ENCODE data around the gene ANHX.
"Not testable (repeated sequence)": the region's sequence is repeated elsewhere in the genome, so short reads cannot be mapped to it uniquely, and the experiment has no call there.

The ANHX gene

DNA sequence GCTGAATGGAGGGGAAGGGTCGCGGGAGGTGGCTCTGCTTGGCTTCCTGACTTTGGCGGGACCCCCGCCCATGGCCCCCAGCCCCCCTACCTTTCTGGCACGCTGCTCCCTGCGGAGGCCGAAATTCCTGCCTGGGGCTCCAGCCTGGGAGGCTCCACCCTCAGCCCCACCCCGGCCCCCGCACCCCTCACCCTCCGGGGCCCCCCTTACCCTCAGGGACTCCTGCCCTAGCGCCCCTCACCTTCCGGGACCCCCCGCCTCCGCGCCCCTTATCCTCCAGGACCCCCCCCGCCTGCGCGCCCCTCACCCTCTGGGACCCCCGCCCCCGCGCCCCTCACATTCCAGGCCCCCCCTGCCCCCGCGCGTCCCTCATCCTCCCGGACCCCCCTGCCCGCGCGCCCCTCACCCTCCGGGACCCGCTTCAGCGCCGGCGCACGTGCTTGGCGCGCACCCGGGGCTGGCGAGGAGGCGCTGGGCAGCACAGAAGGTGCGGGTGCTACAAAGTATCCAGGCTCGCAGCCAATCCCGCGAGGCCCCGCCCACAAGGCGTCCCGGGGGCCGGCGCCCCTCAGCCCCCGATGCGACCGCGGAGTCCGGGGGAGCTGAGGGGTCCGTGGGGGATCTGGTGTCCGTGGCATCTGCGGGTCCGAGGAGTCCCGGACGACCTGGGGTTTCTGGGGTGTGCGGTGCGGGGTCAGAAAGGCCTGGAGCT is at the start of gene ANHX:
Gene ANHX, minus strand, starts transcription at position 477 of the 712 bp plus-strand sequence. CDS start 1,521 bp downstream, outside the sequence.
- H3K9me3 ChIP-seq (replicated peaks in 1 of 11), result peaks cover 88 to 98% (median 97%) of the 10 kb centered on the region in 11 experiments
- no peaks in the 10 kb centered on the region for H4K20me1 ChIP-seq
- no peaks in the 10 kb centered on the region for H3K4me1 ChIP-seq
- H3K4me2 ChIP-seq, result no peak within 1 kb of the TSS
- no peaks in the 10 kb centered on the region for H3K27me3 ChIP-seq
- no peak within 1 kb of the TSS for H3K27ac ChIP-seq
- H3K36me3 ChIP-seq, result no peaks in the 10 kb centered on the region
- no peak for TF ChIP-seq Cebpa-rat (IDR thresholded peaks at IDR 0.05)
- H3K9ac ChIP-seq, result no peak within 1 kb of the TSS
- H3K4me3 ChIP-seq, result no peak within 1 kb of the TSS; a peak in 1 of 20 replicates

DNA sequence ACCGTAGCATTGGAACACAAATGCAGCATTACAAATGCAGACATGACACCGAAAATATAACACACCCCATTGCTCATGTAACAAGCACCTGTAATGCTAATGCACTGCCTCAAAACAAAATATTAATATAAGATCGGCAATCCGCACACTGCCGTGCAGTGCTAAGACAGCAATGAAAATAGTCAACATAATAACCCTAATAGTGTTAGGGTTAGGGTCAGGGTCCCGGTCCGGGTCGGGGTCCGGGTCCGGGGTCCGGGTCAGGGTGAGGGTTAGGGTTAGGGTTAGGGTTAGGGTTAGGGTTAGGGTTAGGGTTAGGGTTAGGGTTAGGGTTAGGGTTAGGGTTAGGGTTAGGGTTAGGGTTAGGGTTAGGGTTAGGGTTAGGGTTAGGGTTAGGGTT is 29.0 kb upstream of the ANHX start:
- not testable (repeated sequence) for H3K27me3 ChIP-seq, H3K4me1 ChIP-seq, H3K4me3 ChIP-seq, H3K4me2 ChIP-seq, H4K20me1 ChIP-seq, H3K9ac ChIP-seq, H3K36me3 ChIP-seq, H3K27ac ChIP-seq
- H3K9me3 ChIP-seq (replicated peaks in 1 of 11), result peaks cover 9 to 24% (median 16%) of the 10 kb centered on the region in 11 experiments

DNA sequence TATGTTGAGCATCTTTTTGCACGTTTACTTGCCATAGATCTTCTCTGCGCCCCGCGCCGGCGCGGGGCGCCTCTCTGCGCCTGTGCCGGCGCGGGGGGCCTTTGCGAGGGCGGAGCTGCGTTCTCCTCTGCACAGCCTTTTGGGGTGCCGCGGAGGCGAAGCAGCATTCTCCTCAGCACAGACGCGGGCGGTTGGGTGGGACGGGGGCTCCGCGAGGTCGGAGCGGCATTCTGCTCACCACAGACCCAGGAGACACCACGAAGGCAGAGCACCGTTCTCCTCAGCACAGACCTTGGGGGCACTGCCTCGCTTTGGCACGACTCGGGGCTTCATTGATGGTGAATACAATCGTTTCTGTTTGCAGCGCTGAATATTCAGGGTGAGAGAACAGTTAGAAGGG is 28.5 kb upstream of the ANHX start:
- Histone ChIP-seq H3K27me3 (no peaks in the 10 kb centered on the region), H3K9me3 (replicated peaks in 1 of 11) (peaks cover 14 to 29% (median 21%) of the 10 kb centered on the region in 11 experiments), H3K4me1 (no peaks in the 10 kb centered on the region), H3K4me3 (no peak overlapping the region), H3K27ac (no peak overlapping the region), H3K4me2 (no peak overlapping the region), H3K36me3 (no peaks in the 10 kb centered on the region), H3K9ac (no peak overlapping the region), H4K20me1 (no peaks in the 10 kb centered on the region)
- TF ChIP-seq Cebpa-rat (IDR thresholded peaks at IDR 0.05), result no peak

DNA sequence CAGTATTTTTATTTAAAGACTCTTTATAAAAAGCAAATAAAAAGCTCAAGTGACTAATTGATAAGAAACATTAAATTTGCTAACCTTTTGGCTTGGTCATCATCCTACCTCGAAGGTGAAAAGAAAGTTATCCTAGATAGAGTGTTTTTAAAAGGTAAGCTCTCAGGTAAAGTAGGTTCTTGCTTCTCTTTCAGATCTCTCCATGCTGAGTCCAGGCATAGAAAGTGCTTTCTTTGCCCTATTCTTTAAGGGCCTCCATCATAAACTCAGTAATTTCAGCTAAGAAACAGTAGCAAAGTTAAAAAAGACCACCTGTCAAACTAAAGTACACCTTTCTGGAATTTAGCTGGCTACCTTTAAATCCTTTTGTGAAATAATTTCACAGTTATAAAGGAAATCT is 20.6 kb upstream of the ANHX start:
- H3K4me3 ChIP-seq, result no peak overlapping the region
- H3K9ac ChIP-seq, result no peak overlapping the region
- no peaks in the 10 kb centered on the region for H4K20me1 ChIP-seq
- peaks cover 36 to 92% (median 60%) of the 10 kb centered on the region in 11 experiments; a peak in 21 of 22 replicates for H3K9me3 ChIP-seq (replicated peaks in 1 of 11)
- no peaks in the 10 kb centered on the region; a peak in 1 of 20 replicates for H3K4me1 ChIP-seq
- no peak for TF ChIP-seq Cebpa-rat (IDR thresholded peaks at IDR 0.05)
- no peak overlapping the region for H3K4me2 ChIP-seq
- no peaks in the 10 kb centered on the region for H3K27me3 ChIP-seq
- H3K36me3 ChIP-seq, result no peaks in the 10 kb centered on the region
- H3K27ac ChIP-seq, result no peak overlapping the region

DNA sequence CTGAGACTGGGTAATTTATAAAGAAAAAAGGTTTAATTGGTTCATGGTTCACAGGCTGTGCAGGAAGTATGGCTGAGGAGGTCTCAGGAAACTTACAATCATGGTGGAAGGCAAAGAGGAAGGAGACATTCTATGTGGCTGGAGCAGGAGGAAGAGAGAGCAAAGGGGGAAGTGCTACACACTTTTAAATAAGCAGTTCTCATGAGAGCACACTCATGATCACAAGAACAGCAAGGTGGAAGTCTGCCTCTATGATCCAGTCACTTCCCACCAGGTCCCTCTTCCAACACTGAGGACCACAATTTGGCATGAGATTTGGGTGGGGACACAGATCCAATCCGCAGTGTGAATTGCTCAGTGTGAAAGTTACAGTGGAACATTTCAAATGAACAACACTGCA is 20.2 kb upstream of the ANHX start:
- not testable (repeated sequence) for H3K27me3 ChIP-seq, H3K4me3 ChIP-seq, H4K20me1 ChIP-seq, H3K9ac ChIP-seq, H3K27ac ChIP-seq, H3K36me3 ChIP-seq, H3K4me1 ChIP-seq
- Histone ChIP-seq H3K9me3 (replicated peaks in 1 of 11) (peaks cover 36 to 95% (median 60%) of the 10 kb centered on the region in 11 experiments; a peak in 21 of 22 replicates), H3K4me2 (0 out of 22 replicates have a peak overlapping the region, but pooled peaks of 1 of the 11 experiments have one; percentile 15)

DNA sequence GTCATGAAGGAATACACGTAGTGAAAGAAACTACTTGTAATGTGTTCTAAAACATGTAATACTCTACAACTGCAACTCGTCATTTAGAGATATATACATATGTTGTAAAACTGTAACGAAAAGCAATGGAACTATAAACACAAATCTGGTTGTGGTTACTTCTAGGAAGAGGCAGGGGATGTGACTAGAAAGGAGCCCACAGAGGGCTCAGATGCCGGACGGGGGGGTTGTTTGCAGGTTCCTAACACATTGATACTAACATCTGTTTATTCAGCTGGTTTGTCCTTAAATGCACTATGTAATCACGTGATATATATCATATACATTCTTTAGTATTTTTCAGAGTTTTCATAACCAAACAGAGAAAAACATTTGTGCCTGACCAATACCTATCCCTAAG is 16.1 kb upstream of the ANHX start:
- Histone ChIP-seq H3K9me3 (replicated peaks in 1 of 11) (peaks cover 28 to 69% (median 50%) of the 10 kb centered on the region in 11 experiments; a peak in 21 of 22 replicates), H3K36me3 (no peaks in the 10 kb centered on the region), H4K20me1 (no peaks in the 10 kb centered on the region), H3K9ac (no peak overlapping the region), H3K4me1 (no peaks in the 10 kb centered on the region; a peak in 1 of 20 replicates), H3K27me3 (no peaks in the 10 kb centered on the region), H3K4me3 (no peak overlapping the region), H3K27ac (no peak overlapping the region), H3K4me2 (no peak overlapping the region)
- no peak for TF ChIP-seq Cebpa-rat (IDR thresholded peaks at IDR 0.05)

DNA sequence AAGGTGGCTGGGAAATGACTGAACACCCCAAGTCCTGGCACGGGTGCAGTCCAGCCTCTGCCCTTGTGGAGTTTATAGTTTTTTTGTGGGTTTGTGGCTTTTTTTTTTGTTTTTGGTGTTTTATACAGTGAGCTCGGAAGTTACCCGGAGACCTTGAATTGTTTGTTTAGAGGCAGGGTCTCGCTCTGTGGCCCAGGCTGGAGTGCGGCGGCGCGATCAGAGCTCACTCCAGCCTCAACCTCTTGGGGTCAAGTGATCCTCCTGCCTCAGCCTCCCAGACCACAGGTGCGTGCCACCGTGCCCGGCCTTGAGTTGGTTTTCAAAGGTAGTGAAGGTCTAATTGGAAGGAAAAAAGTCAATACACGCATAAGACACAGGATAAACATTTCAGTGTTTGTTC is 879 bp upstream of the ANHX start:
- H3K4me3 ChIP-seq, result no peak overlapping the region; a peak in 1 of 20 replicates

DNA sequence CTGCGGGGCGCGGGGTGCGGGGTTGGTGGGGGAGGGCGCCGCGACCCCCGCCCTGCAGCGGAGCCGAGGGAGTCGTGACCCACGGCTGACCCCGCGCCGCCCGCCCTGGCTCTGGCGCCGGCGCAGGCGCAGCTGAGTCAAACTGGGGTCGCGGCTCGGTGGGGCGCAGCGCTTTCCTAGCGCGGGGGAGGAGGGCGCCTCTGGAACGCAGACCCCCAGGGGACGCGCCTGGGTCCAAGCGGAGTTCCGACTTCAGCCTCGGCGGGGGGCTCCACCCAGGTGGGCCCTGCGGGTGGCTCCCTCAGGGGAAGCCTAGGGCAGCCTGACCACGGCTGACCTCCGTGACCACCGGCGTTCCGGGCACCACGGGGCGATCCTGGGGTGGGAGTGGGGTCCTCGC is 467 bp upstream of the ANHX start:
- Histone ChIP-seq H3K4me3 (no peak overlapping the region), H3K36me3 (no peaks in the 10 kb centered on the region), H3K27ac (no peak overlapping the region), H3K9me3 (replicated peaks in 1 of 11) (peaks cover 90 to 95% (median 94%) of the 10 kb centered on the region in 11 experiments), H3K9ac (no peak overlapping the region), H3K4me1 (no peaks in the 10 kb centered on the region), H4K20me1 (no peaks in the 10 kb centered on the region), H3K4me2 (no peak overlapping the region), H3K27me3 (no peaks in the 10 kb centered on the region)
- TF ChIP-seq Cebpa-rat (IDR thresholded peaks at IDR 0.05), result no peak

More for the DNA sequence above, 879 bp upstream of the ANHX start:
- Histone ChIP-seq H3K4me1 (no peaks in the 10 kb centered on the region), H3K4me2 (no peak overlapping the region), H3K9me3 (replicated peaks in 1 of 11) (peaks cover 90 to 95% (median 93%) of the 10 kb centered on the region in 11 experiments), H3K36me3 (no peaks in the 10 kb centered on the region), H3K9ac (no peak overlapping the region), H4K20me1 (no peaks in the 10 kb centered on the region), H3K27me3 (no peaks in the 10 kb centered on the region), H3K27ac (no peak overlapping the region)
- no peak for TF ChIP-seq Cebpa-rat (IDR thresholded peaks at IDR 0.05)

DNA sequence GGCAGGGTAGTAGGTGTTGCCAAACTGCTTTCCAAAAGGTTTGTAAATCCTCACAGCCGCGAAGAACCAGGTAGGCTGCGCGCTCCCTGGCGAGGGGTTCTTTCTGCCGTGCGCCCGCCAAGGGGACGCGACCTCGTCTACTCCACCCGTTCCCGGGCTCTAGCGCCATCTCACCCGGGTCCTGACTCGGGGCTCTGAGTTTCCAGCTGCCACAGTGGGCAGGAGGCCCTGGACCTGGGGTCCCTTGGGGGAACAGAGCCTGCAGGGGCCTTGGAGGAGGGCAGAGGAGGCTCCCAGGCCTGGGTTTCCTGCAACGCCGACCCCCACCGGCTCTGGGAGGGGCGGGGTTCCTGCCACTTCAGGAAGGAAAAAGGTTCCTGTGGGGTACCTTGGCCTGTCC is 706 bp downstream of the ANHX start:
- Histone ChIP-seq H3K36me3 (no peaks in the 10 kb centered on the region), H3K4me3 (no peak overlapping the region)
- no peak for TF ChIP-seq Cebpa-rat (IDR thresholded peaks at IDR 0.05)

DNA sequence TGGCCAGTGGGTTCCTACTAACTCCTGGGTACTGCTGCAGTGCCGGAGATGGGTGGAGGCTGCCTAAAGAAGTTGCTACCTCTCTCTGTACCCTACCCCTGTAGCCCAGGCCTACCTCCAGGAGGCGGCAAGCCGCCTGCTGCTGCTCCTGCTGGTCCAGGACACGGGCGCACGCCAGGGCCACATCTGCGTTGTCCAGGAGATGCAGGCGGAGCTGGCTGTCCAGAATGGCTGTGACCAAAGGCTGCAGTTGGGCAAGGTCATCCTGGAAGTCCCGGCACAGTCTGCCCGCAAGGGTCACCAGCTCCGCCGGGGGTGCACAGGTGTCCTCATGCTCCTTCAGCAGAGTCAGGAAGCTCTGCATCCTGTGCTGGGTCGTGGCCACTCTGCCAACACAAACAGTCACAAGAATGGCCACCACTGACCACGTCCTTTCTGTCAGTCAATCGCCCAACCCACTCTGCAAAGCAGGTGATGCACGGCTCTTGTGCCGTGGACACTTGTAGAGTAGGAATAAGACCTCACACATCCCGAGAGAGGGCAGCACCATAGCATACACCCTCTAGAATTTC is 1.6 kb downstream of the ANHX start:
- H3K9me3 ChIP-seq (replicated peaks in 1 of 11), result peaks cover 73 to 98% (median 96%) of the 10 kb centered on the region in 11 experiments
- TF ChIP-seq Cebpa-rat (IDR thresholded peaks at IDR 0.05), result no peak

More for the DNA sequence above, 706 bp downstream of the ANHX start:
- no peak overlapping the region for H3K9ac ChIP-seq
- H3K27me3 ChIP-seq, result no peaks in the 10 kb centered on the region
- no peak overlapping the region for H3K4me2 ChIP-seq
- no peaks in the 10 kb centered on the region for H4K20me1 ChIP-seq
- H3K4me1 ChIP-seq, result no peaks in the 10 kb centered on the region
- H3K9me3 ChIP-seq (replicated peaks in 1 of 11), result peaks cover 82 to 98% (median 97%) of the 10 kb centered on the region in 11 experiments
- no peak overlapping the region for H3K27ac ChIP-seq

More for the DNA sequence above, 1.6 kb downstream of the ANHX start:
- no peak overlapping the region for H3K27ac ChIP-seq
- H3K4me2 ChIP-seq, result no peak overlapping the region
- no peaks in the 10 kb centered on the region for H3K27me3 ChIP-seq
- H3K36me3 ChIP-seq, result no peaks in the 10 kb centered on the region
- no peak overlapping the region for H3K4me3 ChIP-seq
- no peaks in the 10 kb centered on the region for H4K20me1 ChIP-seq
- no peaks in the 10 kb centered on the region for H3K4me1 ChIP-seq
- H3K9ac ChIP-seq, result no peak overlapping the region

All from BLaER1 treated with 17β-estradiol and CSF1 and Interleukin-3, amounts not matched to agents 10 nM and 100 nM (cell line).